Islet precursor cell (in vitro differentiated cells): ENCODE results near the gene RBM44.

Experiments
- DNase-seq: peaks from one replicate; pipeline ENCODE4 v3.0.0-alpha.2; 2018

The RBM44 gene

GRCh38 chr2:237872178-237872887 is 73.8 kb downstream of the RBM44 start:
- peak; percentile 25 for DNase-seq

DNA sequence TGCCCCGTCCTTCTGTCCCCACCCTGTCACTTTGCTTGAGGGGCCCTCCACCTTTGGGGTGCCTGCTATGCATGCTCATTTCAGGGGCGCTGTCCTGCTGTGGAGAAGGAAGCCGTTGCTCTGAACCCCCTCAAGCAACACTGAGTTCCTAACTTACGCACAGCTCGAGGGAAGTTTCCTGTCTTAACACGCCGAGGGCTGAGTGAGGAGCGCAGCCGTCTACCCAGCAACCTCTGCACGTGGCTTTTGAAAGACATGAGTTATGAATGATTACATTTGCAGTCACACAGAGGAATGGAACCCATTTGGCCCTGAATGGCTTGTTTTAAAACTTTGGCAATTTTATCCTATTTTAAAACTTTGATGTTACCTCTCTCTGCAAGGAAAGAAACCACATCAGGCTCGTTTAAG is 74.8 kb downstream of the RBM44 start:
- peak; percentile 30 for DNase-seq

DNA sequence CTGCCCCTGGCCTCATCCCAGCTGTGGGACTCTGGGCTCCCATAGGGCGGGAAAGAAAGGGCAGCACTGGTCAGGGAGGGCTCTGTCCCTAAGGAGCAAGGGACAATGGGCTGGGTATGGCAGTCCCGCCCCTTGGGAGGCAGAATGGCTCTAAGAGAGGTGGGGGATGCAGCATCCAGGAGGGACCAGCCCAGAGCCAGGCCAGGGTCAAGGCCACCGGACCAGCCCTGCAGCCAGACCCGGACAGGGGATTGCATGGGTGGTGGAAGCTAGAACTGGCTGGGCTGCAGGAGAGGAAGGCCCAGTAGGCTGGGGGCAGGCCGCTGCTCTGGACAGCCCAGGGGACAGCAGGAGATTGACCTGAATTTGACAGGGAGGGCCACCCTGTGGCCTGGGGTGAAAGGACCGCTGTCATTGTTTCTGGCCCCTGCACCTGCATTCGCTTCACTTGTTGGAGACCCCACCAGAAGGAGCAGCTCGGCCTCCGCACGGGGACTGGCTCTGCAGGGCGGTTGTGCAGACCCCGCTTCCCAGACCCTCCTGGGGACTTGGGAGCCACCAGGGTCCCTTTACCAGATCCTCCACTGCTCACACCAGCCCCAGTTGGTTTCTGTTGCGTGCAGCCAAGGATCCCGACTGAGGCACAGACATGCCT is 75.4 kb downstream of the RBM44 start:
- peak; percentile 49 for DNase-seq

- peak; percentile 62 for DNase-seq
Measured at GRCh38 chr2:237874585-237875161, 76.1 kb downstream of the RBM44 start.

DNA sequence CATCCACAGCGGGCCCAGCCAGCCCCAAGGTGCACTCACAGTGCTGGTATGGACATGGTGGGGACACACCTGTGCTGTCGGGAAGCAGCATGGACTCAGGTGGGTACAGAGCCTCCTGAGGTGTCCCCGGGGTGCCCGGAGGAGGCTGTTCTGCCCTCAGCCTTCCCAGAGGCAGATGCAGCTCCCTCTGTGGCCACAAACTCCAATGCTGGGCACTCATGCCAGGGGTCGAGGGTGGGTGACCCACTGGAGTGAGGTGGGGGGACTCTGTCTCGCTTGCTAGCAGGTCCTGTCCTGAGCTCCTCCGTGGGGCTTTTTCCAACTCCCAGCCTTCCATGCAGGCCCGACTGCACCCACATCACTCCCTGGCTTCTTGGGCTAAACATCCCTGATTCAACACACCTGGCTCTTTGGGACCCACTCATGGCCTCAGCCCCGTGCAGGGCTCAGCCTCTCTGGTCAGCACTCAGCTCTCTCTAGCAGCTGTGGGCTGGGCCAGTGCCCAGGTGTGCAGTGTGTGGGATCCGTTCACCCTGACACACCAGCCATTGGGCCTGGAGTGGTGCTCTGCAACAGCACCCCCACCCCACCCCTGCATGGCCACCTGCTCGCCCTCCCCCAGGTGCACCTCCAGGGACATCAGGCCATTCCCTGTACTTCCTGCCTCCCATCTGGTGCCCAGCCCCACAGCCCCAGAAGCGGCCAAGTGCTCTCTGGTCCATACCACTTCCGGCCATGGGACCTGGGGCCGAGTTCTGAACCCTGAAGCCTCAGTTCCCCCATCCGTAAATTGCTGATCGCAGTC is 76.9 kb downstream of the RBM44 start:
- DNase-seq: peak; percentile 38

DNA sequence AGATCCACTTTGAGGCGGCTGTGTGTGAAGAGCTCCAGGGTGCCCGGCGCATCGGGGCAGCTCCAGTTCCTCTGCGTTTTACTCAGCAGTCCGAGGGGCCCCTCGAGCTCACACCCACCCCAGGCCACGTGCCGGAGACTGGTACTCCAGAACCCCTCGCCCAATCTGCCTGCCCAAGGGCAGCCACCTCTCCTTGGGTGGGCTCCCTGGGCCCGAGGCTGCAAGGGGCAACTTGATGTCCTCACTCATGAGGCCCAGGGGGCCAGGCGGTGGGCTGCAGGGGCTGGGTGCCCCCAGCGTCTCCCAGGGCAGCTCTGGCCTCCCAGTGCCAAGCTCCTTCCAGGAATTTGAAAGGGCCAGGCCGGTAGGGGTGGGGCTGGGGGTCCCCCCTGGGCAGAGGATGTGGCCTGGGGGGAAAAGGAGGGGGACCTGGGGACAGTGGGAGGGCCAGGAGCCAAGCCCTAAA is 77.5 kb downstream of the RBM44 start:
- peak; percentile 50 for DNase-seq

DNA sequence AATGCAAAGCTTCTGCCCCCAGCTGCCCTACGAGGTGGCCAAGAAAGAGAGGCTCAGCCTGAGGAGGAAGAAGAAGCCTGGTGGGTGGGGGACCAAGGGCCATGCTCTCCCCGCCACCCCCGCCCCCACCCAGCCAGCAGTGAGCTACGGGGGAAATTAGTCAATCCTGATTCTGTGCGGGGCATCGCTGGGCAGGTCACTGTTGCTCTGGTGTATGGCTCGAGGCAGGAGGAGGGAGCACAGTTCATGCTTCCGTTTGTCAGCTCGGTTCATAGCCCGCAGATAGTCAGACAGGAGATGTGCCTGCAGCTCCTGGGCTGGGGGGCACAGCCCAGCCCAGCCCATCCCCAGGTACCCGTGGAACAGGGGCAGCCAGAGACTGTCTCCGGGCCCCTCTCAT is 78.0 kb downstream of the RBM44 start:
- DNase-seq: peak; percentile 50

DNA sequence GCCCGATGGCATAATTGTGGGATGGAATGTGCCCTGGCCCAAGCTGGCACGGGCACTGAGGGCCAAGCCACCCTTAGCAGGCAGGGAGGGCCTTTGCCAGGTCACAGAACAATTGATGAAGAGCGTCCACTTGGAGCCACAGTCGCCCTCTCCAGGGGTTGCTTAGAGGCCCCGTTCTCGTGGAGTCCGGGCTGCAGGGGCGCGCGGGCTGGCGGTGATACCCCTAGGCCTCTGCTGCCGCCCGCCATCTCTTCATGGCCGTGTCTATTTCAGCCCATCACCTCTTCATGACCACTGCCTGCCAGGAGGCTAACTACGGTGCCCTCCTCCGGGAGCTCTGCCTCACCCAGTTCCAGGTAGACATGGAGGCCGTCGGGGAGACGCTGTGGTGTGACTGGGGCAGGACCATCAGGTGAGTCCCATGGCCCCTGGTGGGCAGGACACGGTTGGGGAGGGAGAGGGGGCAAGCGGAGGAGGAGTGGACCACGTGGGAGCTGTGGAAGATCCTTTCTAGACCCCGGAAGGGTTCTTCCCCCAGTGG is 78.4 kb downstream of the RBM44 start:
- DNase-seq: peak; percentile 34

DNA sequence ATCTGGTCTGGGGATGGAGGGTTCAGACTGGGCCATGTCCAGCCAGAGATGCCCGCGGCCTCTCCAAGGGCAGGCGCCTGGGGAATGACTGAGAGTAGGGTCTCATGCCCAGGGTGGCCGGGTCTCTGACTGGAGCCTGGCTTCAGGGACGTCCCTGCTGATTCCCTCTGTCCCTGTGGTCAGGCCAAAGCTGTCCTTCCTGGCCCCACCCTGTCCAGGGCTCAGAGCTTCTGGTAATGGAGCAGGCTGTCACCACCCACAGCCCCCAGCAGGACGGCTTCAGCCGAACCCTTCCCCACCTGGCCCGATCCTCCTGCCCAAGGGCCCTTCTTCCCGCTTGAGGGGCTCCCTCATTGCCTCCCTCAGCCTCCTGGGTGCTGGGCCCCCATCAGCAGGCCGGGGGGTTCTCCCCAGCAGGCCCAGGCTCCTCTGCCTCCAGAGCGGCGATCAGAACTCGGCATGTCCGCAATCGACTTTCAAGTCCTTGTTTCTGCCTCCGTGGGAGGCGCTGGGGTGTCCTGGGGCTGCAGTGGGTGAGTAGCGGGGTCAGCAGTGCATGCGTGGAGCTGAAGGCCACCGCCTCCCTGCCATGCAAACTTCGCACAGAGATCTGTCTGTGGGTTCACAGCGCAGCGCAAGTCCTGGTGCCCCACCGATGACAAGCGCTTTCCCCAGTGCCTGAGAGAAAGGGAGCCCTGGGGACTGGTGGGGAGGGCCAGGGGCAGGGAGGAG is 79.2 kb downstream of the RBM44 start:
- DNase-seq: peak; percentile 40

GRCh38 chr2:237878321-237879057 is 79.9 kb downstream of the RBM44 start:
- DNase-seq: peak; percentile 40

- DNase-seq: no peak
Measured at GRCh38 chr2:237879058-237879430, 80.5 kb downstream of the RBM44 start.

DNA sequence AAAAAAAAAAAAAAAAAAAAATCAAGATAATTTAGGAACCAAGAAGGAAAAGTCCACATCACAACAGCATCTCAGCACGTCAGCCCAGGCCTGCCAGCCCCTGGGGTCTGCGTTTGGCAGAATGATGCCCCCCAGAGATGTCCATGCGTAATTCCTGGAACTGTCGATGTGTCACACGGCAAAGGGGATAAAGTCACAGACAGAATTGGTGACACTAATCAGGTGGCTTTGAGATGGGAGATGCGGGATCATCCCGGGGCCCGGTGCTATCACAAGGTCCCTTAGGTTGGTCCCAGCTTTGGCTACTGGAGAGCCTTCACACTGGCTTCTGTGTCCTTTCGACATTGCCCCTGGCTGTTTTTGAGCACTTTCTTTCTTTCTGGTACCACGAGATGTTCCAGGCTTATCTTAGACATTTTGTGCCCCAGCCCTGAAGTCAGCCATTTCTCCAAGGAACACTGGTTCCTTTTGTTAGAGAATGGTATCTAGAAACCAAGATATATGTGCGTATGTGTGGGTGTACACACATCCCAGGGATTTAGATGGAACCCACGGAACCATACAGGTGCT is 81.5 kb downstream of the RBM44 start:
- no peak for DNase-seq

DNA sequence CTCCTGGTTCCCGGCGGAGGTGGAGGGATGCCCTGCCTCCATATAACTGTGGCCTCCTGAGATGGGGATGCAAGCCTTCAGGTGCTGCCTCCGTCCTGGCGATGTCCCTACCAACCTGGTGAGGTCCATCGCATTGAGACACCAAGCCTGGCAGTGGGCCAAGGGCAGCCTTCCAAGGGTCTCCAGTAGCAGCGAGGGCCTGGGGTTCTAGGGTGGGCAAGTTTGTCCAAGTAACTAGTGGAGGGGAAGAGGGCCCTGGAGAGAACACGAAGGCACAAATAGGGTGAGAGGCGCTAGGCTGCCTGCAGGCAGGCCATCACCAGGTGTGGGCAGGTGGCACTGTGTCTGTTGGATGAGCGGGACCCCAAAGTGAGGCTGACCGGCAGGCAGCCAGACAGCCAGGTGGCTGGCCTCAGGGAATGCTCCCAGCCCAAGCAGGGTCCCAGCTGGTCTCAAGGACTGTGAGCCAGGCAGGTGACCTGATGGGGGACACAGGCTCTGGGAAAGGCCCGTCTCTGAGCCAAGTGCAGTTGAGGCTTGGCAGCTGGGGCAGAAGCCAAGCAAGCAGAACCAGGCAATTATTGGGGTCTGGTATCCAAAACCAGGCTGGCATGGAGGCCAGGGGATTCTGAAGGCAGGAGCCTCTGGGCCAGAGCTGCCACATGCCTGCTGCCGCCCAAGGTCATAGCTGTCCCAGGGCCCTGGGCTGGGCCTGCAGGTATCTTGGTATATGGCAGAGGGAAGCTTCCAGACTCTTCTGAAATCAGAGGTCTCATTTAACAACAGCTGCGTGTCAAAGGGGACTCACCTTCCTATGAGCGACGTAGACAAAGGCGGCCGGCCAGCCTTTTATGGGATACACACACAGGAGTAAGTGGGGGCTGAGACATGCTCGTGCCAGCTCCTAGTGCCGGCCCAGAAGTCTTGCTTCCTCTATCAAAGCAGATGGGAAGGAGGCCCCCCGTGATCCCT is 84.2 kb downstream of the RBM44 start:
- no peak for DNase-seq

DNA sequence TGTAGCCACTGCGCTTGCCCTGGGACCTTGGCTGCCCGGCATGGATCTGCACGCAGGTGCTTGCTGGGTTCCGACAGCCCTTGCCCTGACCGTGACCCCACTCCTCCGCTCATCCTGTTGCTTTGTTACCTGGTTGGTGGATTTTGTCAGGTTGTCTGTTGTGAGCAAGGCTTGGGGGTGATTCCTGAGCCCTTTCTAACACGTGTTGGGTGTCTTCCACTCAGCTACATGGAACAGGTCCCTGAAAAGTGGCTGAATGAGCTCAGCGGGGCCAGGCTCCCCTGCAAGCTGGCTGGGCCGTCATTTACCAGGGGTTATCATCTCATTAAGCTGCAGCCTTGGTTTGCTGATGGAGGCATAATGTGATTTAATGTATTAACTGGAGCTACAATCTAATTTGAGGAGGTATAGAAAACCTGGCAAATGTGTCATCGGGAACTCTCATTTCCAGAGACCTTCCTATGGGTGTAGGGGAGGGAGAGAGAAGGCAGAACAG is 85.4 kb downstream of the RBM44 start:
- no peak for DNase-seq

- no peak for DNase-seq
Measured at GRCh38 chr2:237884681-237885080, 86.1 kb downstream of the RBM44 start.

- DNase-seq: peak; percentile 73
Measured at GRCh38 chr2:237885111-237885930, 86.7 kb downstream of the RBM44 start.

DNA sequence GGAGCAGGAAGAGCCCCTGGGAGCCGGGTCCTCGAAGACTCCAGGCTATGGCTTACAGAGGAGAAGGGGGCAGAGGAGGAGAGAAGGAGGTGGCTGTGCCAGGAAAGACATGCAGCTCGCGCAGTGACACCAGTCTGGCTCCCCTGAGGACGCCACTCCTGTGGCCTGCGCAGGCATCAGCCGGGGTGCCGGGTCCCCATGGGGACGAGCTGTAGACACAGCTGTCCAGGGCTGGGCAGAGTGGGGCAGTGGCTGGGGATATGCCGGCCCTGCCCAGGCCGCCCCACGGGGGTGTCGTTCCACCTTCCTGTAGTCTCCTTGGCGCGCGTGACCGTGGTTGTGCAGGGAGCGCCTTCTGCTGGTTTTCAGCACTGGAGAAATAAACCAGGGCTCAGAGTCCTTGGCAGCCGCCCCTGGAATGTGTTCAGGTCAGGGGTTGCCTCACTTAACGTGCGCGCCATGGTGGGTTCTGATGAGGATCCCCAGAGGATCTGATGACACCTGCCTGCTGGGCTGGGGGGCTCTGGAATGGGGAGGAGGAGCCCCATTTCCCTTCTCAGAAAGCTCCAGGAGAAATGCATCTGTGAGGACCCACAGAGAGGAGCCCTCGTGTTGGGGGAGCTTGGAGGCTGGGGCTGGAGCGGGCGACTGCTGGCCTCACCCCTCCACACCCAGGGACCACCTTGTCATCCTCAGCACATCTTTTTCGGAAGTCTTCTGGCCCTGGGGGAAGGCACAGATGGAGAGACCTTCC is 87.5 kb downstream of the RBM44 start:
- DNase-seq: no peak
